Astrocyte (in vitro differentiated cells and primary cell): ENCODE measurements around the gene TIMM13. TPM values are rescaled to one million over a fixed set of nuclear protein-coding genes. Genes with fewer than 3 reads are reported as not detected.

ENCODE experiments used
- DNase-seq: peaks from one replicate; pipeline ENCODE4 v3.0.0-alpha.2; 2010; ENCODE audit warnings: low read depth
- FAIRE-seq: peaks from 2 replicates; lab custom pipeline; 2011; peaks lifted over from hg19 to GRCh38; lab: Jason Lieb, UNC
- H2AFZ ChIP-seq: 2 replicates; pipeline ENCODE4 v1.6.0; 2012; ENCODE audit warnings: low read depth, low read length, inconsistent platforms
- H3K27ac ChIP-seq: 2 replicates; pipeline ENCODE4 v1.5.1; 2011; ENCODE audit warnings: low read depth, low read length, inconsistent platforms
- H3K27me3 ChIP-seq: 2 replicates; pipeline ENCODE4 v1.6.0; 2011; ENCODE audit warnings: low read length, inconsistent platforms; ENCODE audit not compliant: insufficient read depth
- H3K36me3 ChIP-seq: 2 replicates; pipeline ENCODE4 v1.5.1; 2011; ENCODE audit warnings: low read length, inconsistent platforms; ENCODE audit not compliant: insufficient read depth
- H3K4me1 ChIP-seq: 2 replicates; pipeline ENCODE4 v1.5.1; 2011; ENCODE audit warnings: low read length, inconsistent platforms; ENCODE audit not compliant: insufficient read depth
- H3K4me2 ChIP-seq: 2 replicates; pipeline ENCODE4 v1.6.0; 2012; ENCODE audit warnings: low read length, inconsistent platforms
- H3K4me3 ChIP-seq: 2 replicates; pipeline ENCODE4 v1.5.1; 2011; ENCODE audit warnings: low read depth, mild to moderate bottlenecking, low read length, inconsistent platforms; ENCODE audit not compliant: insufficient read depth
- H3K79me2 ChIP-seq: 2 replicates; pipeline ENCODE4 v1.6.0; 2012; ENCODE audit warnings: mild to moderate bottlenecking, low read length, inconsistent platforms; ENCODE audit not compliant: insufficient read depth
- H3K9ac ChIP-seq: 2 replicates; pipeline ENCODE4 v1.6.0; 2012; ENCODE audit warnings: mild to moderate bottlenecking, low read length, inconsistent platforms
- H3K9me3 ChIP-seq: 2 replicates; pipeline ENCODE4 v1.5.1; 2012; ENCODE audit warnings: low read depth, mild to moderate bottlenecking, low read length, inconsistent platforms; ENCODE audit not compliant: insufficient read depth
- H4K20me1 ChIP-seq: 2 replicates; pipeline ENCODE4 v1.6.0; 2012; ENCODE audit warnings: low read length, inconsistent platforms; ENCODE audit not compliant: insufficient read depth
- H3K27ac Mint-ChIP-seq: one replicate; pipeline ENCODE4 v1.8.0; 2021; ENCODE audit warnings: mild to moderate bottlenecking, mixed read lengths; ENCODE audit not compliant: unreplicated experiment
- H3K27me3 Mint-ChIP-seq: one replicate; pipeline ENCODE4 v1.8.0; 2021; ENCODE audit warnings: low read depth, mixed read lengths; ENCODE audit not compliant: unreplicated experiment
- H3K36me3 Mint-ChIP-seq: one replicate; pipeline ENCODE4 v1.8.0; 2021; ENCODE audit warnings: low read depth, mixed read lengths; ENCODE audit not compliant: unreplicated experiment
- H3K4me1 Mint-ChIP-seq: one replicate; pipeline ENCODE4 v1.8.0; 2021; ENCODE audit warnings: low read depth, mixed read lengths; ENCODE audit not compliant: unreplicated experiment
- H3K4me3 Mint-ChIP-seq: one replicate; pipeline ENCODE4 v1.8.0; 2021; ENCODE audit warnings: mild to moderate bottlenecking, moderate library complexity, mixed read lengths; ENCODE audit not compliant: unreplicated experiment
- H3K9me3 Mint-ChIP-seq: one replicate; pipeline ENCODE4 v1.8.0; 2021; ENCODE audit warnings: mild to moderate bottlenecking, mixed read lengths; ENCODE audit not compliant: unreplicated experiment
- CTCF ChIP-seq: IDR thresholded peaks from 2 replicates; pipeline ENCODE4 v1.5.1; 2011; ENCODE audit warnings: low read depth, mild to moderate bottlenecking, inconsistent platforms, low read length, moderate library complexity; ENCODE audit not compliant: insufficient read depth
- EZH2 ChIP-seq: IDR thresholded peaks from 2 replicates; pipeline ENCODE4 v1.6.1; 2012; ENCODE audit warnings: mild to moderate bottlenecking, low read length, inconsistent platforms; ENCODE audit not compliant: insufficient read depth
- total RNA-seq: library from RNA; stranded (reverse); gene quantifications from 2 replicates; pipeline ENCODE4 v1.2.1, GENCODE V29; 2021

The TIMM13 gene
- total RNA-seq, 1 donor from 2014 or later: 105 TPM

- H3K9ac ChIP-seq: no peak overlapping the region
- Mint-ChIP-seq H3K27ac (no peak overlapping the region), H3K9me3 (peaks cover 15% of the 10 kb centered on the region), H3K4me3 (no peak overlapping the region), H3K27me3 (peaks cover 8% of the 10 kb centered on the region), H3K36me3 (peaks cover 3% of the 10 kb centered on the region), H3K4me1 (peaks cover 2% of the 10 kb centered on the region)
- H3K9me3 ChIP-seq: peaks cover 5% of the 10 kb centered on the region
- H4K20me1 ChIP-seq: no peaks in the 10 kb centered on the region
- no peaks in the 10 kb centered on the region for H3K36me3 ChIP-seq
- no peak overlapping the region for H2AFZ ChIP-seq
- no peak overlapping the region for H3K27ac ChIP-seq
- H3K4me1 ChIP-seq: peaks cover 9% of the 10 kb centered on the region
- H3K79me2 ChIP-seq: no peaks in the 10 kb centered on the region
- FAIRE-seq (no peak), DNase-seq (no peak)
- H3K4me3 ChIP-seq: no peak overlapping the region
- H3K27me3 ChIP-seq: no peaks in the 10 kb centered on the region
- TF ChIP-seq EZH2: no peak
- no peak for TF ChIP-seq CTCF
- no peak overlapping the region for H3K4me2 ChIP-seq
Measured at GRCh38 chr19:2382530-2383222, 44.7 kb downstream of the TIMM13 start.

- Mint-ChIP-seq H3K4me1 (no peaks in the 10 kb centered on the region), H3K27ac (no peak overlapping the region), H3K36me3 (peaks cover 3% of the 10 kb centered on the region), H3K27me3 (peaks cover 6% of the 10 kb centered on the region), H3K4me3 (no peak overlapping the region), H3K9me3 (peaks cover 18% of the 10 kb centered on the region)
- peak overlapping the region; percentile 18 for H2AFZ ChIP-seq
- H3K27me3 ChIP-seq: no peaks in the 10 kb centered on the region
- DNase-seq (peak; percentile 82), FAIRE-seq (no peak)
- peaks cover 5% of the 10 kb centered on the region for H3K9me3 ChIP-seq
- no peaks in the 10 kb centered on the region for H3K36me3 ChIP-seq
- no peaks in the 10 kb centered on the region for H3K79me2 ChIP-seq
- no peak overlapping the region for H3K27ac ChIP-seq
- peaks cover 9% of the 10 kb centered on the region for H3K4me1 ChIP-seq
- no peaks in the 10 kb centered on the region for H4K20me1 ChIP-seq
- H3K4me3 ChIP-seq: no peak overlapping the region
- no peak overlapping the region for H3K9ac ChIP-seq
- TF ChIP-seq CTCF (no peak), EZH2 (no peak)
- peak overlapping the region; percentile 19 for H3K4me2 ChIP-seq
Measured at GRCh38 chr19:2381148-2381820, 46.1 kb downstream of the TIMM13 start.

GRCh38 chr19:2380567-2380966 is 46.8 kb downstream of the TIMM13 start:
- DNase-seq (no peak), FAIRE-seq (peak; percentile 32)
- Histone ChIP-seq H3K9me3 (peaks cover 5% of the 10 kb centered on the region), H3K27me3 (no peaks in the 10 kb centered on the region), H3K36me3 (no peaks in the 10 kb centered on the region), H4K20me1 (no peaks in the 10 kb centered on the region), H3K27ac (no peak overlapping the region), H3K4me2 (no peak overlapping the region), H3K9ac (no peak overlapping the region), H2AFZ (no peak overlapping the region), H3K4me3 (no peak overlapping the region), H3K4me1 (peaks cover 9% of the 10 kb centered on the region), H3K79me2 (no peaks in the 10 kb centered on the region)
- Mint-ChIP-seq H3K36me3 (peaks cover 3% of the 10 kb centered on the region), H3K9me3 (peaks cover 21% of the 10 kb centered on the region), H3K27me3 (peaks cover 13% of the 10 kb centered on the region), H3K4me1 (no peaks in the 10 kb centered on the region), H3K4me3 (no peak overlapping the region), H3K27ac (no peak overlapping the region)
- TF ChIP-seq CTCF (no peak), EZH2 (no peak)
